Endothelial cell of umbilical vein (primary cell): ENCODE measurements around the gene ERVK3-1. TPM values are rescaled to one million over a fixed set of nuclear protein-coding genes. Genes with fewer than 3 reads are reported as not detected.
A peak's percentile ranks its signal among the peaks of the same experiment; 100 is the strongest.

Experiments used
- BruUV-seq: library from RNA; stranded (reverse); fragments of 400-500 nt; replicated peaks from 2 replicates; lab custom pipeline; 2021; lab: Mats Ljungman, UMichigan
- CTCF ChIA-PET: fragments of 300-600, 350-600 bp; sonication (Branson Sonifier 250); formaldehyde crosslinking; loops from one replicate; lab custom pipeline; 2021; ENCODE audit warnings: antibody characterized with exemption, inconsistent platforms; lab: Charles Lee
- POLR2A ChIA-PET: fragments of 300-600, 350-600 bp; sonication (Branson Sonifier 250); formaldehyde crosslinking; loops from one replicate; lab custom pipeline; 2021; ENCODE audit warnings: antibody characterized with exemption, inconsistent platforms; lab: Charles Lee
- DNase-seq: peaks from one replicate; pipeline ENCODE4 v3.0.0-alpha.2; 2011; ENCODE audit warnings: low read depth, low spot score
- FAIRE-seq: peaks from 2 replicates; lab custom pipeline; 2011; peaks lifted over from hg19 to GRCh38; lab: Jason Lieb, UNC
- H2AFZ ChIP-seq: 2 replicates; pipeline ENCODE4 v1.6.0; 2012; ENCODE audit warnings: low read depth, low read length, control low read depth, inconsistent platforms
- H3K27ac ChIP-seq: 2 replicates; pipeline ENCODE4 v1.5.1; 2011; ENCODE audit warnings: low read depth, mild to moderate bottlenecking, control low read depth, low read length, moderate library complexity; ENCODE audit not compliant: insufficient read depth
- H3K27me3 ChIP-seq, 2 experiments: 2 replicates each; pipeline versions ENCODE4 v1.6.0 to v1.6.1; 2011; ENCODE audit warnings: low read length in 2 of 2, mixed read lengths in 1 of 2; ENCODE audit not compliant: control insufficient read depth in 2 of 2, insufficient read depth in 2 of 2
- H3K36me3 ChIP-seq, 2 experiments: 2 replicates in 1 of 2; 3 replicates in 1 of 2; pipeline ENCODE4 v1.5.1; 2011; ENCODE audit warnings: low read length in 2 of 2, mild to moderate bottlenecking in 1 of 2, moderate library complexity in 1 of 2; ENCODE audit not compliant: control insufficient read depth in 2 of 2, insufficient read depth in 2 of 2; ENCODE audit errors: extremely low read depth in 1 of 2
- H3K4me1 ChIP-seq: 3 replicates; pipeline ENCODE4 v1.5.1; 2011; ENCODE audit warnings: mild to moderate bottlenecking, low read length; ENCODE audit not compliant: control insufficient read depth, insufficient read depth; ENCODE audit errors: extremely low read depth
- H3K4me2 ChIP-seq: 2 replicates; pipeline ENCODE4 v1.6.1; 2011; ENCODE audit warnings: low read length, control low read depth, mixed read lengths; ENCODE audit not compliant: insufficient read depth
- H3K4me3 ChIP-seq, 3 experiments: fragments of 200-600 bp in 1 of 3; sonication (generic), shearing (Covaris generic) in 1 of 3; replicated peaks in 1 of 3; 2 replicates each; pipeline ENCODE4 v1.5.1; 2011 to 2016; ENCODE audit warnings: control low read depth in 3 of 3, low read length in 3 of 3, mild to moderate bottlenecking in 2 of 3, inconsistent platforms in 1 of 3, low read depth in 1 of 3, moderate library complexity in 1 of 3; ENCODE audit not compliant: insufficient read depth in 1 of 3
- H3K79me2 ChIP-seq: 2 replicates; pipeline ENCODE4 v1.6.0; 2012; ENCODE audit warnings: low read length, inconsistent platforms; ENCODE audit not compliant: control insufficient read depth, insufficient read depth
- H3K9ac ChIP-seq: replicated peaks from 2 replicates; pipeline ENCODE3; 2011; ENCODE audit warnings: low read length, control low read depth; ENCODE audit not compliant: insufficient read depth; ENCODE audit errors: extremely low read depth
- H3K9me1 ChIP-seq: replicated peaks from 3 replicates; pipeline ENCODE4 v1.6.0; 2011; ENCODE audit warnings: mild to moderate bottlenecking, low read length; ENCODE audit not compliant: control insufficient read depth, insufficient read depth; ENCODE audit errors: extremely low read depth
- H3K9me3 ChIP-seq: replicated peaks from 2 replicates; pipeline ENCODE4 v1.5.1; 2012; ENCODE audit warnings: low read length, inconsistent platforms; ENCODE audit not compliant: control insufficient read depth, insufficient read depth
- H4K20me1 ChIP-seq: replicated peaks from 2 replicates; pipeline ENCODE3; 2011; ENCODE audit warnings: mild to moderate bottlenecking, low read length; ENCODE audit not compliant: control insufficient read depth, insufficient read depth; ENCODE audit errors: extremely low read depth
- CTCF ChIP-seq, 2 donors: IDR thresholded peaks; 1 replicate in 1 of 2; 2 replicates in 1 of 2; pipeline ENCODE4 v1.5.1; 2011; ENCODE audit warnings: low read length in 2 of 2, mild to moderate bottlenecking in 2 of 2, moderate library complexity in 2 of 2, control low read depth in 1 of 2, inconsistent platforms in 1 of 2, low read depth in 1 of 2; ENCODE audit not compliant: insufficient read depth in 1 of 2; ENCODE audit errors: extremely low read depth in 1 of 2
- EZH2 ChIP-seq: IDR thresholded peaks from 2 replicates; pipeline ENCODE4 v1.6.1; 2012; ENCODE audit warnings: borderline replicate concordance, low read depth, mild to moderate bottlenecking, moderate library complexity, low read length, inconsistent platforms; ENCODE audit not compliant: severe bottlenecking
- FOS ChIP-seq: IDR thresholded peaks from 2 replicates; pipeline ENCODE4 v1.6.1; 2011; ENCODE audit warnings: mild to moderate bottlenecking, low read length, moderate library complexity, borderline replicate concordance; ENCODE audit not compliant: insufficient read depth
- JUN ChIP-seq: IDR thresholded peaks from 2 replicates; pipeline ENCODE4 v1.6.1; 2011; ENCODE audit warnings: borderline replicate concordance, low read depth; ENCODE audit not compliant: insufficient read length, insufficient read depth
- MYC ChIP-seq: IDR thresholded peaks from one replicate; pipeline ENCODE4 v1.6.1; 2011; ENCODE audit warnings: mild to moderate bottlenecking, low read depth, low read length
- POLR2A ChIP-seq: IDR thresholded peaks from 2 replicates; pipeline ENCODE4 v1.6.1; 2012; ENCODE audit warnings: low read depth, mild to moderate bottlenecking, control low read depth, low read length
- POLR2AphosphoS5 ChIP-seq: IDR thresholded peaks from 2 replicates; pipeline ENCODE4 v1.6.1; 2012; ENCODE audit warnings: low read depth, mild to moderate bottlenecking, control low read depth, low read length, moderate library complexity; ENCODE audit not compliant: insufficient read depth
- dilution Hi-C: fragments of 300-500 bp; cut with MboI; formaldehyde crosslinking; loops from one replicate; pipeline ENCODE4 v1.15.0; 2019; ENCODE audit warnings: low sequenced_read_pairs; ENCODE audit not compliant: extremely low pct_ligation_motif_present
- intact Hi-C: fragments of 100-400 bp; cut with micrococcal nuclease; formaldehyde crosslinking; loops from one replicate; pipeline ENCODE4 v1.10.0; 2022
- polyA plus RNA-seq, 4 experiments: library from polyadenylated mRNA; depleted of rRNA in 3 of 4; stranded (reverse) in 3 of 4; unstranded in 1 of 4; fragments of >200 nt; gene quantifications; 2 replicates each; pipeline versions ENCODE4 v1.2.1 to v1.2.3, GENCODE V29; 2011 to 2012; ENCODE audit warnings: missing spikeins in 1 of 4
- total RNA-seq: library from RNA; stranded (reverse); gene quantifications from 2 replicates; pipeline ENCODE4 v1.2.3, GENCODE V29; 2021

ERVK3-1 gene
- total and polyA plus RNA-seq, 2 donors (not counting 3 experiments of a cell fraction or from before 2014, with no cell fraction given), result 25.8 to 29.3 TPM

GRCh38 chr19:58317476-58318072, 12.4 kb downstream of the ERVK3-1 start:
- Histone ChIP-seq H3K79me2 (no peaks in the 10 kb centered on the region), H3K9me1 (no peaks in the 10 kb centered on the region), H3K9me3 (no peaks in the 10 kb centered on the region), H3K9ac (no peak overlapping the region), H3K27ac (no peak overlapping the region), H2AFZ (no peak overlapping the region), H4K20me1 (no peaks in the 10 kb centered on the region), H3K4me1 (no peaks in the 10 kb centered on the region), H3K27me3 (no peaks in the 10 kb centered on the region), H3K36me3 (peaks cover 0 to 17% of the 10 kb centered on the region in 2 experiments), H3K4me2 (no peak overlapping the region), H3K4me3 (no peak overlapping the region)
- no TSS peak for BruUV-seq
- ChIA-PET CTCF (interaction anchor here (0.6 to 0.9 kb wide), 2 partner anchors 9 to 17 kb away, joined by 3 to 4 read pairs; partner anchors contain the start of gene ZSCAN22), POLR2A (no interaction called here)
- DNase-seq (peak; percentile 38), FAIRE-seq (peak; percentile 79)
- dilution Hi-C loops (no loop called here), intact Hi-C loops (no loop called here)
- TF ChIP-seq POLR2AphosphoS5, result no peak
- TF ChIP-seq EZH2, result no peak
- TF ChIP-seq JUN, result no peak
- TF ChIP-seq MYC, result no peak
- no peak for TF ChIP-seq POLR2A
- TF ChIP-seq CTCF (IDR thresholded peaks at IDR 0.05; ENCODE audit: extremely low read depth in 1 of 2, insufficient read depth in 1 of 2, low read depth in 1 of 2, low read length in 2 of 2), result no peak
- TF ChIP-seq FOS, result no peak
